Endothelial cell (in vitro differentiated cells): Measurements from ENCODE around the gene SIKE1. TPM values are rescaled to one million over a fixed set of nuclear protein-coding genes. Genes with fewer than 3 reads are reported as not detected.
"Not testable (repeated sequence)": the region's sequence is repeated elsewhere in the genome, so short reads cannot be mapped to it uniquely, and the experiment has no call there.

Experiments
- DNase-seq: peaks from one replicate; pipeline ENCODE4 v3.0.0; 2021; ENCODE audit warnings: low spot score
- H3K27ac Mint-ChIP-seq: one replicate; pipeline ENCODE4 v1.8.0; 2021; ENCODE audit warnings: mixed read lengths, inconsistent platforms; ENCODE audit not compliant: unreplicated experiment
- H3K27me3 Mint-ChIP-seq: one replicate; pipeline ENCODE4 v1.8.0; 2021; ENCODE audit warnings: mild to moderate bottlenecking, moderate library complexity, mixed read lengths, inconsistent platforms; ENCODE audit not compliant: unreplicated experiment
- H3K36me3 Mint-ChIP-seq: one replicate; pipeline ENCODE4 v1.8.0; 2021; ENCODE audit warnings: mild to moderate bottlenecking, low read depth, mixed read lengths, inconsistent platforms; ENCODE audit not compliant: unreplicated experiment
- H3K4me1 Mint-ChIP-seq: one replicate; pipeline ENCODE4 v1.8.0; 2021; ENCODE audit warnings: mild to moderate bottlenecking, mixed read lengths, inconsistent platforms; ENCODE audit not compliant: unreplicated experiment
- H3K4me3 Mint-ChIP-seq: one replicate; pipeline ENCODE4 v1.8.0; 2021; ENCODE audit warnings: mild to moderate bottlenecking, mixed read lengths, inconsistent platforms; ENCODE audit not compliant: unreplicated experiment
- H3K9me3 Mint-ChIP-seq: one replicate; pipeline ENCODE4 v1.8.0; 2021; ENCODE audit warnings: mixed read lengths, inconsistent platforms; ENCODE audit not compliant: unreplicated experiment
- CTCF ChIP-seq: fragments of 200-600 bp; sonication (generic); IDR thresholded peaks from one replicate; pipeline ENCODE4 v1.5.0; 2021; ENCODE audit warnings: antibody characterized with exemption; ENCODE audit not compliant: unreplicated experiment
- total RNA-seq: library from RNA; stranded (reverse); fragmentation: NEBNext Ultra II Directional; extraction: Animal tissue kit (Norgen Biotek cat#: 25700); gene quantifications from one replicate; pipeline ENCODE4 v1.2.1, GENCODE V29; 2021; ENCODE audit not compliant: unreplicated experiment

Gene SIKE1
- total RNA-seq, 1 donor from 2014 or later: 49.1 TPM

GRCh38 chr1:114819869-114820268, 39.4 kb upstream of the SIKE1 start:
- no peak overlapping the region for H3K4me3 Mint-ChIP-seq
- H3K27me3 Mint-ChIP-seq: no peaks in the 10 kb centered on the region
- no peak for TF ChIP-seq CTCF
- no peaks in the 10 kb centered on the region for H3K4me1 Mint-ChIP-seq
- no peaks in the 10 kb centered on the region for H3K36me3 Mint-ChIP-seq
- no peak overlapping the region for H3K27ac Mint-ChIP-seq
- H3K9me3 Mint-ChIP-seq: peaks cover 4% of the 10 kb centered on the region
- DNase-seq: no peak

DNA sequence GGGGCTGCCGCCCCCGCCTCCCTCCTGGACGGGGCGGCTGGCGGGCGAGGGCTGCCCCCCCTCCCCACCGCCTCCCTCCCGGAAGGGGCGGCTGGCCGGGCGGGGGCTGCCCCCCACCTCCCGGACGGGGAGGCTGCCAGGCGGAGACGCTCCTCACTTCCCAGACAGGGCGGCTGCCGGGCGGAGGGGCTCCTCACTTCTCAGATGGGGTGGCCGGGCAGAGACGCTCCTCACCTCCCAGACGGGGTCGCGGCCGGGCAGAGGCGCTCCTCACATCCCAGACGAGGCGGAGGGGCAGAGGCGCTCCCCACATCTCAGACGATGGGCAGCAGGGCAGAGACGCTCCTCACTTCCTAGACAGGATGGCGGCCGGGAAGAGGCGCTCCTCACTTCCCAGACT, 24.0 kb upstream of the SIKE1 start:
- H3K36me3 Mint-ChIP-seq, DNase-seq, H3K4me3 Mint-ChIP-seq, H3K27me3 Mint-ChIP-seq, H3K4me1 Mint-ChIP-seq, H3K27ac Mint-ChIP-seq, H3K9me3 Mint-ChIP-seq: not testable (repeated sequence)

DNA sequence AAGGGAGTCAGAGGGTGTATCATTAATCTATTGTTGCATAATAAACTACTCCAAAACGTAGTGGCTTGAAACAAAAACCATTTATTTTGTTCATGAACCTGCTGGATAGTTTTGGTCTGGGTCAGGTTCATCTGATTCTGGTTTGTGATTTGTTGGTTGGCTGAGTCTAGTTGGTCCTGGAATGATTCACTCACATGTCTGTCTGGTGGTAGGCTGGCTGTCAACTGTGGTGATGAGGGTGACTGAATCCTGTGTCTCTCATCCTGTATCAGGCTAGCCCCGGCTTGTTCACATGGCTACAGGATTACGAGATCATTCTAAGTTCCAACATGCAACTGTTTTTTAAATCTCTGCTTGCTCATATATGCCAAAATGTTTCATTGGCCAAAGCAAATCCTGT, 22.5 kb upstream of the SIKE1 start:
- Mint-ChIP-seq H3K4me1 (peaks cover 10% of the 10 kb centered on the region), H3K9me3 (no peaks in the 10 kb centered on the region), H3K27me3 (no peaks in the 10 kb centered on the region), H3K27ac (no peak overlapping the region), H3K36me3 (no peaks in the 10 kb centered on the region), H3K4me3 (no peak overlapping the region)
- no peak for DNase-seq
- TF ChIP-seq CTCF: no peak

DNA sequence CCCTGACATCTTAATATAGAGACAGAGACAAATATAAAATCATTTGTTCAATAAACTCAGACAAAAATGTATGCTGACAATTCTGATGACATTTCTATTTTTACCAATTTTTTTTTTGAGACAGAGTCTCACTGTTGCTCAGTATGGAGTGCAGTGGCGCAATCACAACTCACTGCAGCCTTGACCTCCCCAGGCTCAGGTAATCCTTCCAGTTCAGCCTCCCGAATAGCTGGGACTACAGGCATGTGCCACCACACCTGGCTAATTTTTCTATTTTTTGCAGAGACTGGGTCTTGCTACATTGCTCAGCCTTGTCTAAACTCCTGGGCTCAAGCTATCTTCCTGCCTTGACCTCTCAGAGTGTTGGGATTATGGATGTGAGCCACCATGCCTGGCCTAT, 13.6 kb upstream of the SIKE1 start:
- no peak overlapping the region for H3K4me3 Mint-ChIP-seq
- no peaks in the 10 kb centered on the region for H3K4me1 Mint-ChIP-seq
- H3K27ac Mint-ChIP-seq: no peak overlapping the region
- H3K9me3 Mint-ChIP-seq: no peaks in the 10 kb centered on the region
- H3K27me3 Mint-ChIP-seq: no peaks in the 10 kb centered on the region
- H3K36me3 Mint-ChIP-seq: peaks cover 8% of the 10 kb centered on the region
- no peak for DNase-seq
- no peak for TF ChIP-seq CTCF

DNA sequence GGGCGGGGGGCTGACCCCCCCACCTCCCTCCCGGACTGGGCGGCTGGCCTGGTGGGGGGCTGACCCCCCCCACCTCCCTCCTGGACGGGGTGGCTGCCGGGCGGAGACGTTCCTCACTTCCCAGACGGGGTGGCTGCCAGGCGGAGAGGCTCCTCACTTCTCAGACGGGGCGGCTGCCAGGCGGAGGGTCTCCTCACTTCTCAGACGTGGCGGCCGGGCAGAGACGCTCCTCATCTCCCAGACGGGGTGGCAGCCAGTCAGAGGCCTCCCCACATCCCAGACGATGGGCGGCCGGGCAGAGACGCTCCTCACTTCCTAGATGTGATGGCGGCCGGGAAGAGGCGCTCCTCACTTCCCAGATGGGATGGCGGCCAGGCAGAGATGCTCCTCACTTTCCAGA, 10.1 kb upstream of the SIKE1 start:
- not testable (repeated sequence) for H3K4me3 Mint-ChIP-seq, H3K36me3 Mint-ChIP-seq, H3K27ac Mint-ChIP-seq, DNase-seq, H3K9me3 Mint-ChIP-seq, H3K27me3 Mint-ChIP-seq, H3K4me1 Mint-ChIP-seq

DNA sequence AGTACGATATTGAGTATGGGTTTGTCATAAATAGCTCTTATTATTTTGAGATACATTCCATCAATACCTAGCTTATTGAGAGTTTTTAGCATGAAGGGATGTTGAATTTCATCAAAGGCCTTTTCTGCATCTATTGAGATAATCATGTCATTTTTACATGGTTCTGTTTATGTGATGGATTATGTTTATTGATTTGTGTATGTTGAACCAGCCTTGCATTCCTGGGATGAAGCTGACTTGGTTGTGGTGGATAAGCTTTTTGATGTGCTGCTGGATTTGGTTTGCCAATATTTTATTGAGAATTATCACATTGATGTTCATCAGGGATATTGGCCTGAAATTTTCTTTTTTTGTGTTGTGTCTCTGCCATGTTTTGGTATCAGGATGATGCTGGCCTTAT, 6.0 kb upstream of the SIKE1 start:
- DNase-seq, H3K27ac Mint-ChIP-seq, H3K36me3 Mint-ChIP-seq, H3K4me1 Mint-ChIP-seq, H3K9me3 Mint-ChIP-seq, H3K4me3 Mint-ChIP-seq, H3K27me3 Mint-ChIP-seq: not testable (repeated sequence)

GRCh38 chr1:114782476-114782875, 2.0 kb upstream of the SIKE1 start:
- Mint-ChIP-seq H3K4me3 (no peak overlapping the region), H3K27ac (no peak overlapping the region), H3K27me3 (peaks cover 4% of the 10 kb centered on the region), H3K36me3 (peaks cover 5% of the 10 kb centered on the region), H3K9me3 (no peaks in the 10 kb centered on the region), H3K4me1 (peaks cover 11% of the 10 kb centered on the region)
- no peak for TF ChIP-seq CTCF
- DNase-seq: no peak
